ENCODE results near the gene EHD4.

- TF ChIP-seq EZH2 (IDR thresholded peaks at IDR 0.05; ENCODE audit: borderline replicate concordance, low read depth, low read length, severe bottlenecking): no peak
- no peak for TF ChIP-seq CTCF (IDR thresholded peaks at IDR 0.05; ENCODE audit: borderline replicate concordance, extremely low read depth, low read length, poor library complexity, severe bottlenecking)
These were observed 116.9 kb downstream of the EHD4 start for GRCh38 chr15:41855261-41855961.

Measured in DND-41 (cell line).